GM19452 (cell line): ENCODE measurements around the gene SLC11A2.

Experiments
- ATAC-seq: cut with Tn5 transposase; IDR thresholded peaks from one replicate; pipeline ENCODE4 v1.9.1; 2021; ENCODE audit not compliant: unreplicated experiment

SLC11A2 gene

DNA sequence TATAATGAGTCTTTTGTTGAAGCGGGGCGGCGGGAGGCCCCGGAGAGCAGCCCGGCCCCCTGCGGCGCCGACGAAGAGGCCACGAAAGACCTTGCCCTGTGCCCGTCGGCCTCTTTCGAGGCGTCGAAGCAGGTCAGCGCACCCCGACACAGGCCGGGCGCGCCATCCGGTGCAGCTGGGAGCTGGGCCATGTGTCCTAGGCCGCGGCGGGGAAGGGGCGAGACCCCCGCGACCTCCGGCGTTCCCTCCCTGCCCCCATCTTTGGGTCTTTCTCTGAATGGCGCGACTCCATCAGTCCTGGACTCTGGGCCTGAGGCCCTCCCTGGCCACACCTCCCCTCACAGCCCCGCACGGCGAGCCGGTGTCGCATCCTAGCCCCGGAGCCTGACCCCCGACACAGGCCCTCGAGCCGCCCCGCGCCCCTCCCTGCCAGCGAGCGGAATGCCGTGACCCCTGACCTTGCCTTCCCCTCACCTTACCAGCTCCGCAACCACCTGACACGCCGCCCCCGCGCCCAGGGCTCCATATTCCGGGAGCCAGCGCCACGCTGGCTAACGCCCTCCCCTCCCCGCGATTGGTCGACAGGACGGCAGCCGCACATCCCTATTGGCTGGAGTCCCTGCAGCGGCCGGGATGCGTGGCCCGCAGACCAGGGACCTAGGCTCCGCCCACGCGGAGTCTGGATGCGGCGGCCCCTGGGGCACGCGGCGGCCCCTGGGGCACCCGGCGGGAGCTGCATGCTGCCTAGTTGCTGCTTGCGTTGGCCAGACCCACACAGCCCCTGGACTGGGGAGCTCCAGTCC lies at the start of gene SLC11A2:
Gene SLC11A2, minus strand, starts transcription at position 549 of the 803 bp plus-strand sequence. CDS start 15,656 bp downstream, outside the sequence.
- peak; percentile 88 for ATAC-seq

DNA sequence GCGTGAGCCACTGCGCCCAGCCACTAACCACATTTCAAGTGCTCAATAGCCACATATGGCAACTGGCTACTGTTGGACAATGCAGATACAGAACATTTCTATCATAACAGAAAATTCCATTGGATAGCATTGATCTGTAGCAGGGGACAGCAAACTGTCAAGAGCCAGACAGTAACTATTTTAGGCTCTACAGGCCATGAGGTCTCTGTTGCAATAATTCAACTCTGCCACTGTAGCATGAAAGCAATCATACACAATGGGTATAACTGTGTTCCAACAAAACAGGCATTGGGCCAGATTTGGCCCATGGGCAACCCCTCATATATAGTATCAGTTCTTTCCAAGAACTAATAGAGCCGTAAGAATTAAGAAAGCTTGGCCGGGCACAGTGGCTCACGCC lies 49.2 kb upstream of the SLC11A2 start:
- ATAC-seq = no peak

DNA sequence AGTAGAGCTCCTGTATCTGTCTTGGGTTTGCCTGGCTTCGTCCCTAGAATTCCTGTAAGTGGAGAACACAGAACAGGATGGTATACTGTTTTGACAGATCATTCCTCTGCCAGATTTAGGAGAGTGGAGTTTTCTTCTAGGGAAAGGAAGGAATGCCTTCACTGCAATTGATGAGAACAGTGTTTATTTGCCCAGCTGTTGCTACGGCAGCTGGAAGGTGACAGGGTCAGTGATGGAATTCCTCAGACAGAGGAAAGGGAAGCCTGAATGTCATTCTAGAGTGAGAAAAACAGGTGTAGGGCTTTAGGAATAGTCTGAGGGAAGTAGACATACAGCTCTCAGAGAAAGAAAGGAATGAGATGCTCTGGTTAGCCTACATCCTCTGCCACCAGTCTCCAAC lies 45.5 kb upstream of the SLC11A2 start:
- ATAC-seq = no peak

GRCh38 chr12:51070004-51070403 lies 43.8 kb upstream of the SLC11A2 start:
- no peak for ATAC-seq

DNA sequence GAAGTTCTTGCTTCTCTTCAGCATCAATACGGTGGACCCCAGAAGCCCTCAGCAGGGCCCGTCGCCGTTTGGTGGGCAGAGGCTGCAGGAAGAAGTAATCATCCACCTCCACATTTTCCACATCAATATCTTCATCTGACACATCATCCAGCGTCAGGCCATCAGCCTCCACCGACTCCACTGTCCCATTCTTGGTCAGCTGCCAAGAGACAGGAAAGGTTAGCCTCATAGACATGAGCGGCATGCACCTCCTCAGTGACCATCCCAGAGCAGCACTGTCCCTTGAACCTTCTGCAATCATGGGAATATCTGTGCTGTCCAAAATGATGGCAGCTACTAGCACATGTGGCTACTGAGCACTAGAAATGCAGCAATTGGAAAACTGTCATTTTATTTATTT lies 41.6 kb upstream of the SLC11A2 start:
- ATAC-seq = no peak

GRCh38 chr12:51067229-51067628 lies 41.0 kb upstream of the SLC11A2 start:
- ATAC-seq = no peak

DNA sequence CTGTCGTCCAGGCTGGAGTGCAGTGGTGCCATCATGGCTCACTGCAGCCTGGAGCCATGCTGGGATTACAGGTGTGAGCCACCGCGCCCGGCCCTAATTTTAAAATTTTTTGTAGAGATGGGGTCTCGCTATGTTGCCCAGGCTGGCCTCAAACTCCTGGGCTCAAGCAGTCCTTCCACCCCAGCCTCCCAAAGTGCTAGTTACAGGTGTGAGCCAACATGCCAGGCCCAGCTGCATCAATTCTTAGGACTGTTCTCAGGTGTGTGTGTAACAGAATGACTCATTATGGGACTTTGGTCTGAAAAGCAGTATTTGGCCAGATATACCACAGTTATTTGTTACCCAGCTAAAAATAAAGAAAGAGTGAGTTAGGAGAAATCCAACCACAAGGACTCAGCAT lies 39.3 kb upstream of the SLC11A2 start:
- ATAC-seq = no peak

DNA sequence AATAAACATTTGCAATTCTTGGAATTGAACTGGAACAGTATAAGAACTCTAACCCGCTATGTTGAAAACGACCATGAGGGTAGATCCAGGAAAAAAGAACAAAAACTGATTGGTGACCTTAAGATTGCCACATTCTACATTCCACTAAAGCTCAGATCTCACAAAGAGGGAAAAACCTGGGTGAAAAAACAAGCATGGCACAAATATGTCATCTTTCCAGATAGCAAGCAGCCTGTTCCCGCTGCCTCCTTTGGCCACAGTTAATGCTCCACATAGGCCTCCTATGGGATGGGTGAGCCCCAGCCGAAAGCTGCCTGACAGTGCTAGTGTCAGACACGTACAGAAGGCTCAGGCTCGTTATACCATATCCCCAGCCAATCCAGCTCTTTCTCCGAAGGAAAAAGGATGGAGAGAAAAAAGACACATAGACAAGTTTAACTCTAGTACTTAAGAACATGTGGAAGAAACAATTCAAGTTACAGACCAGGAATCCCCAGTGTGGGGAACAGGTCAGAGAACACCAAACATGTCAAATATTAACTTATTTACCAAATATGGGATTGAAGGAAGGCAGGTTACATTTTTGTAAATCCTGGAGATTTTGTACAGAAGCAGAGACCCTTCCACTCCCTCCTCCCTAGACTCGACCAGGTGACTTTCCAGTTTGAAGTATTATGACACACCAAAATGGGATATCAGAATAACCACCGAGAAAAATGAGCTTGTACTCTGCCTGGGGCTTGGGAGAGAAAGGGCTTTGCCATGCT lies 36.6 kb upstream of the SLC11A2 start:
- no peak for ATAC-seq

DNA sequence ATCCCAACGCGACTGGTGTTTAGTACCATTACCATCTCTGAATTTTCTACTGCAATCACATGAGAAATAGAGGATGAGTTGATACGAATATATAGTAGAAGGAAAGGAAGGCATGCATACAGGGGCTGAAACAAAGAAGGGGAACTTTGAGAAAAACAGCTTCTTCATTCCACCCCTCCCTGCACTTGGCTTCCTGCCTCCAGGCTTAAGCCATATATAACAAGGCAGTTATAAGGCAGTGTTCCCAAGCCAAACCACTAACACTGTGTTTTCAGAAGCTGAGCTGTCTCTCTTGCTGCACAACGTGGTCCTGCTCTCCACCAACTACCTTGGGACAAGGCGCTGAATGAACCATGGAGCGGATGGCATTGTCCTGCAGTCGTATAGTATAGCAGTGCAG lies 32.9 kb upstream of the SLC11A2 start:
- no peak for ATAC-seq

- ATAC-seq = no peak
These were observed 30.1 kb upstream of the SLC11A2 start for GRCh38 chr12:51056242-51056641.

DNA sequence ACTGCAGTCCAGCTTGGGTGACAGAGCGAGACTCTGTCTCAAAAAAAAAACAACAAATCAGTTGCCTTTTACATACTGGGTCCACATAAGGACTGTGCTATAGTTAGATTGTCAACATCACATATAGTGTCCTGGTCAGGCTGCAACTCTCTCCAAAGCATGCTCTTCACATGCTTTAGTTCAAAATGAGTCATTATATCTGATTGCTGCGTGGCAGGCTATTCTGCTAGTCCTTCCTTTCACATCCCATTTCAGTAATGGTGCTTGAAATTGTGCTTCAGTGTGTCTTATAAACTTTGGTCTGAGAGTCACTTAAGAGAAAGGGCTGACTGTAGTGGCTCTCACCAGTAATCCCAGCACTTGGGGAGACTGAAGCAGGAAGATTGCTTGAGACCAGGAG lies 28.9 kb upstream of the SLC11A2 start:
- no peak for ATAC-seq

- no peak for ATAC-seq
These were observed 25.6 kb upstream of the SLC11A2 start for GRCh38 chr12:51051787-51052186.

DNA sequence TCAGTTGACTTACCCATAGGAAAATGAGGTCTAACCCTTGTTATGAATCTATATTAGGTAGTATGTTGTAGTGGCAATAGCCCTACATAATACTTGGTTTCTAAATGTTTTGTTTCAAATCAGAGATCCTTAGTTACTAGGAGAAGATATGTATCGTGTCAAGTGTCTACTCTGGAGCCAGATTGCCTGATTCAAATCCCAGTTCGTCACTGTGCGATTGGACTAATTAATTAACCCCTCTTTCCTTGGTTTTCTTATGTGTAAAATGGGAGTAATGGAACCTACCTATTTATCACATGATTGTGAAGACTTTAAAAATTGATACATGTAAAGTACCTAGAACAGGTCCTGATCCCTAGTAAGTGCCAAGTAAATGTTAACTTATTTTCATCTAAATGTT lies 23.3 kb upstream of the SLC11A2 start:
- no peak for ATAC-seq

GRCh38 chr12:51048661-51049251 lies 22.6 kb upstream of the SLC11A2 start:
- no peak for ATAC-seq

DNA sequence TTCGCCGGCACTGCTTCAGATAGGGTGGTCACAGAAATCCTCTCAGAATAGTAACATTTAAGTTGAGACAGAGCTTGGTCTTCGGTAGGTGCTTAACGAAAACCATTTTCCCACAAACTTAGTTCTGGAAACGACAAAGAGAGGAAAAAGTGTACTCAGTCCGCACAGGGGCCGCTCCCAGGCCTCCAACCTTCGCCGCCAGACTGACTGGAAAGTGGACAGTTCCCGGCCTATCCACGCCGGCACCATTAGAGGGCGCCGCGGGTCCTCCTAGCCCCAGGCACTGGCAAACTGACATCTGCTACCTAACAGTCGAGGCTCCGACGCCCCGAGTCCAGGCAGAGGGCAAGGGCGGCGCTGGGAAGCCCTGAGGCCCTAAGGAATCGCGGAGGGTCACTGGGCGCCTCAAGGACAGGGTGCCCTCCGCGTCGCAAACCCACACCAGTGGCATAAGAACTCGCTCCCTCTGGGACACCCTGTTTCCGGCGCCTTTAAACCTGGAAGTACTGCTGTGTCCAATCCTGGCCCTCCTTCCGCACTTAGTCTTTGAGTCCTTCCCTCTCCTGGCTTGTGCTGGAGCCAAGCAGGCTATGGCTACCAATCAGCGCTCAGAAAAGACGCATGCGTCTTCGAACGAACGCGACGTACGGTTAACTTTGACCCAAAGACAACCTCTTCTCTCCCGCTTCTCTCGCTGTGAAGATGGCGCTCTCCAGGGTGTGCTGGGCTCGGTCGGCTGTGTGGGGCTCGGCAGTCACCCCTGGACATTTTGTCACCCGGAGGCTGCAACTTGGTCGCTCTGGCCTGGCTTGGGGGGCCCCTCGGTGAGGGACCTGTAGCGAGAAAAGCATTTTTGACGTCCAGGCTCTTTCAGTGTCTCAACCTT lies 21.7 kb upstream of the SLC11A2 start, which contains the start of gene LETMD1:
Gene LETMD1, plus strand, starts transcription at position 673 of the 886 bp plus-strand sequence. Its CDS starts 30 bp downstream, at position 703.
- peak; percentile 94 for ATAC-seq

DNA sequence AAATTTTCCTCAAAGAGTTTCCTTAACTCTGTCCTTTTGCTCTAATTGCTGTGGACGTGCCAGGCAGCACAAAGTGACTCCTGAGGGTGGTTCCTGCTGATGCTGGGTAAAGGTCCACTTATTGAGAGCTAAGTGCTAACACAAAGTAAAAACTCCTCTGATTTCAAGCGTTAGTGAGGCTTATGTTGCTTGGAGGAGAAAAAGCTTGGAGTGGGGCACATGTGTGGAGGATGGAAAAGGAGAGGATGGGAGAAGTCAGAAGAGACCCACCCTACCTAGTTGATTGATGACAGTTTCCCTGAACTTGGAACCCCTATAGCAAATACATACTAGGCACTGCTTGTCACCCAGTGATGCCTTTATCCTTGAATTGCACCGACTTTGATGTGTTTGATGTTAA lies 10.1 kb upstream of the SLC11A2 start:
- no peak for ATAC-seq

DNA sequence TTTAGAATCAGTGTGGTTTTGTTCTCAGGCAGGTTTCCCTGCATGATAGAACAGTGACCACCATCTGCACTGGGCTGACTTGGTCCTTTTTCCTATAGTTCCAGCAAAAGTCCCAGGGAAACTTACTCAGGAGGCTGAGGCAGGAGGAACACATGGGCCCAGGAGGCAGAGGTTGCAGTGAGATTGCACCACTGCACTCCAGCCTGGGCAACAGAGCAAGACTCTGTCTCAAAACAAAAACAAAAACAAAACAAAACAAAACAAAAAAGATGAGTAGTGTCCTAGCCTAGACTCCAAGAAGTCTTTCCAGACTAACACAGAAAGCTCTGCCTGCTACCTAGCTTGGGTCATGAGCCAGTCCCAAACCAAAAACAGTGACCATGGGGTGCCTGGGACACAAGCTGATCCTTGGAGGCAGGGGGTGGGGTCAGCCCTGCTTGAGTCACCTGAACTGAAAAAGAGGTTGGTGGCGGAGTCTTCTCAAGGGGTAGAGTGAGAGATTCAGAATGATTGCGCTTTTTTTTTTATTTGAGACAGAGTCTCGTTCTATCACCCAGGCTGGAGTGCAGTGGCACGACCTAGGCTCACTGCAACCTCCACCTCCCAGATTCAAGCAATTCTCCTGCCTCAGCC lies 7.4 kb upstream of the SLC11A2 start:
- no peak for ATAC-seq

- no peak for ATAC-seq
These were observed 6.9 kb upstream of the SLC11A2 start for GRCh38 chr12:51033048-51033447.

DNA sequence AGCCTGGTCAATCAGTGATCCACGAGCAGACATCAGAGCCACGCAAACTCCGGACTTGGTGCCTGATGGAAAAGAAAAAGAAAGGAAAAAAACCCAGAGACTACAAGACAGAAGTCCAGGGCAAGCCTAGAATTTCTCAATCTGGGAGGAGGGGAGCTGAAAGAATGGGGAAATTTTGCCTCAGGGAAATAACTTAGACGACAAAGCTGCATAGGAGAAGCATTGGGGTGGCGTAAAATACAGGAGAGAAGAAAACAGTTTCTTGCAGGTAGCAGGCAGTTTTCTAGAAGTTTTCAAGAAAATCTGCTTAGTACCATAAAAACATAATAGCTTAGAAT lies 2.6 kb upstream of the SLC11A2 start:
- no peak for ATAC-seq

DNA sequence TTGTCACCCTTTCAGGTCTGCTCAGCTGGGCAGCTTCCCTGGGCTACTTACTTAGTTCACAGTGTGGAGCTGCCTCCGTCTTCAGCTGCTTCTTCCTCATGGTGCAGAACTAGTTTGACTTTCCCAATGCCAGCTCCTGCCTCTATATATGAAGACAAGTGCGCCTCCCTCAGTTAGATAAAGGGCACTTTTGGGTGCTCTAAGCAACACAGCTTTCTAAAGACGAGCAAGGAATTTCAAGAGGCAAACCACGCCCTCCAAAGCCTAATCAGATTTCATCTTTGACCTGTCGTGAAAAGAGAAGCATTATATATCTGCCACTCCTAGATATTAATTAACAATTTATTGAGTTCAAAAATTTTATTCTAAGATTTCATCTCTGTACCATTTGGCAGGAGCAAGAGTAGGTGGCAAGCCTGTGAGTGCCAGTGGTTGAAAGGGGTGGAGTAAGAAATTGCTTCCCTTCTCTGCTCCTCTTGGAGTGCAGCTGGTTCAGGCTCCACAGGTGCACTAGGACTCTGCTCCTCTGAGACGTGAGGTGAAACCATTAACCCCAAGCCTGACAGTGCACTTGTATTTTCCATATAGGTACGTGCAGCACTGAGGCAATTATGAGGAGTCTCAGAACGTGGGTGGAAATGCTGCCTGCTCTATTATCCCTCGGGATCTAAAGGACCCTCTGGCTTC lies 2.1 kb upstream of the SLC11A2 start:
- no peak for ATAC-seq
